Testis (tissue), 3 donors: Measurements from ENCODE around the gene SNORC. TPM values are rescaled to one million over a fixed set of nuclear protein-coding genes. Genes with fewer than 3 reads are reported as not detected.
A peak's percentile ranks its signal among the peaks of the same experiment; 100 is the strongest.

ENCODE experiments used
- DNase-seq: peaks from one replicate; pipeline ENCODE4 v3.0.0-alpha.2; 2019
- H3K27ac ChIP-seq, 2 donors: fragments of 200-600 bp; sonication (generic); one replicate each; pipeline ENCODE4 v1.5.1; 2019
- H3K27me3 ChIP-seq: fragments of 200-600 bp; sonication (generic); one replicate; pipeline ENCODE4 v1.5.1; 2019
- H3K36me3 ChIP-seq: fragments of 200-600 bp; sonication (generic); one replicate; pipeline ENCODE4 v1.5.1; 2017; ENCODE audit warnings: low read depth; ENCODE audit errors: missing control alignments
- H3K4me1 ChIP-seq: fragments of 200-600 bp; sonication (generic); one replicate; pipeline ENCODE4 v1.5.1; 2019
- H3K4me3 ChIP-seq, 2 donors: fragments of 200-600 bp; sonication (generic); one replicate each; pipeline ENCODE4 v1.5.1; 2017 to 2019
- H3K9me3 ChIP-seq: fragments of 200-600 bp; sonication (generic); one replicate; pipeline ENCODE4 v1.5.1; 2017
- CTCF ChIP-seq, 3 experiments: fragments of 450-650 bp in 2 of 3; fragments of 200-600 bp in 1 of 3; sonication (generic) in 1 of 3; IDR thresholded peaks; one replicate each; pipeline ENCODE4 v1.5.1; 2016 to 2019; ENCODE audit warnings: antibody characterized with exemption in 3 of 3, mild to moderate bottlenecking in 2 of 3, moderate library complexity in 1 of 3
- POLR2A ChIP-seq: fragments of 450-650 bp; IDR thresholded peaks from one replicate; pipeline ENCODE4 v1.6.1; 2017; ENCODE audit warnings: antibody characterized with exemption, mild to moderate bottlenecking, moderate library complexity
- WGBS, 2 donors: methylation state at CpG; one replicate each; pipeline ENCODE4 v1.1.5; 2018; 5-methylcytosine and 5-hydroxymethylcytosine counted together
- intact Hi-C: fragments of 100-400 bp; cut with DNase I; formaldehyde crosslinking; loops from one replicate; pipeline ENCODE4 v1.15.1; 2023; ENCODE audit warnings: low total_unique reads
- polyA plus RNA-seq: library from polyadenylated mRNA; stranded (reverse); fragments of 350-450 nt; fragmentation: Illumina TruSeq; extraction: RNeasy Lipid Tissue Mini Kit (QIAGEN cat#74804); gene quantifications from one replicate; pipeline ENCODE4 v1.2.3, GENCODE V29; 2014; ENCODE audit warnings: low read depth, low replicate concordance; ENCODE audit not compliant: insufficient read depth
- total RNA-seq, 2 donors: library from RNA; depleted of rRNA; stranded (reverse); fragments of >200 nt; gene quantifications; one replicate each; pipeline ENCODE4 v1.2.3, GENCODE V29; 2016

Gene SNORC
- total and polyA plus RNA-seq, 3 donors from 2014 or later: 7.3 to 15.9 (median 14.5) TPM

DNA sequence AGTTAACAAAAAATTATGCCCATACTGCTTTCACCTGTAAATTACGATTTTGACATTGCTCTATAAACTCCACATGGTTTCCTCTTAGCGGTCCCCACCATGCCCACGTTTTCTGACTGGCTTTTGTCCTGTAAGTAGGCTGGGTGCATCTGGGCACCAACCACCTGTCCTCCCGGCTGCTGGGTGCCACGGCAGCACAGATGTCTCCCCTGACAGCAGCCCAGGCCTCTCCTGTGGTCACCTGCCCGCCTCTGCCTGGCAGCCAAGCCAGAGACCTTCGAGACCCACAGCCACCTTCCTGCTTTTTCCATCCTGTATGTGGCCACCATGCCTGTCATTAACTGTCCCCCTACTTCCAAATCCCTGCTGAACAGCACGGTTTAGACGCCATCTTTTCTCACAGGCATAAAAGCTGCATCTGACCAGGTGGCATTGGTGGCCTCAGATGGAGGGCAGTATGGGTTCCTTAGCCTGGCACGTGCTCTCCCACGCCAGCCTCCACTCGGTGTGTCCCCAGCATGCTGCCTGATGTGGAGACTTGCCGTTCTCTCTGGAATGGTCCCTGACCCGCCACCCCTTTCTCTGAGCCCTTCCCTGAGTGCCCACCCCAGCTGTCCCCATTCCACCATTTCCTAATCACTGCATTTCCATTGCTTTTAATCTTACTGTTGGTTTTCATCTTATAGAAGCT lies 18.9 kb downstream of the SNORC start:
- peak; percentile 9 for DNase-seq
- no peaks in the 10 kb centered on the region for H3K9me3 ChIP-seq
- TF ChIP-seq CTCF (IDR thresholded peaks at IDR 0.05): no peak
- no peak for TF ChIP-seq POLR2A
- H3K4me3 ChIP-seq: no peak overlapping the region
- no peaks in the 10 kb centered on the region for H3K27me3 ChIP-seq
- peaks cover 16% of the 10 kb centered on the region for H3K4me1 ChIP-seq
- no peaks in the 10 kb centered on the region for H3K36me3 ChIP-seq
- intact Hi-C loops: no loop called here
- WGBS, 2 donors: 83 to 87% methylated on average over 14 of the region's 14 CpGs
- H3K27ac ChIP-seq: no peak overlapping the region

DNA sequence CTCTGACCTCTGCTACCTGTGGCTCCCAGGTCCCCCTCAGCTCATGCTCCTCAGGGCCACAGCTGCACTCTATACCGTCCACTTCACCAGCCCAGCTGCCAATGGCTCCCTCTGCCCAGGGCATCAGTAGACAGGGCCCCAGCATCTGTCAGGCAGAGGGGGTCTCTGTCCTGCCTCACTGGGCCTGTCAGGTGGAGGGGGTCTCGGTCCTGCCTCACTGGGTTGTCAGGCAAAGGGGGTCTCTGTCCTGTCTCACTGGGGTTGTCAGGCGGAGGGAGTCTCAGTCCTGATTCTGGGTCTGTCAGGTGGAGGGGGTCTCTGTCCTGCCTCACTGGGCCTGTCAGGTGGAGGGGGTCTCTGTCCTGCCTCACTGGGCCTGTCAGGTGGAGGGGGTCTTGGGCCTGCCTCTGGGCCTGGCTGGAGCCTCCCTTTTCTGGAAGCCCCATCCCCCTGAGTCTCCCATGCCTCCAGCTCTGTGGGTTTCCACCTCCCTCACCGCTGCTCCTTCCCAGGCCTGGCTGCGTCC lies 19.9 kb downstream of the SNORC start:
- TF ChIP-seq CTCF (IDR thresholded peaks at IDR 0.05): no peak
- no peak for TF ChIP-seq POLR2A
- WGBS, 2 donors: 78 to 79% methylated on average over 4 of the region's 5 CpGs
- H3K27ac ChIP-seq: peak overlapping the region in 1 of 2 donors; percentile 65
- intact Hi-C loops: no loop called here
- no peak overlapping the region for H3K4me3 ChIP-seq
- no peaks in the 10 kb centered on the region for H3K27me3 ChIP-seq
- DNase-seq: peak; percentile 12
- peaks cover 16% of the 10 kb centered on the region for H3K4me1 ChIP-seq
- H3K9me3 ChIP-seq: no peaks in the 10 kb centered on the region
- H3K36me3 ChIP-seq: no peaks in the 10 kb centered on the region

- no peaks in the 10 kb centered on the region for H3K36me3 ChIP-seq
- no peaks in the 10 kb centered on the region for H3K27me3 ChIP-seq
- intact Hi-C loops: no loop called here
- peaks cover 16% of the 10 kb centered on the region for H3K4me1 ChIP-seq
- no peaks in the 10 kb centered on the region for H3K9me3 ChIP-seq
- 73 to 81% methylated on average over 11 of the region's 11 CpGs for WGBS, 2 donors
- peak overlapping the region in 1 of 2 donors; percentile 65 for H3K27ac ChIP-seq
- H3K4me3 ChIP-seq: no peak overlapping the region
- no peak for TF ChIP-seq POLR2A
- no peak for TF ChIP-seq CTCF (IDR thresholded peaks at IDR 0.05)
- no peak for DNase-seq
Measured at GRCh38 chr2:232890536-232890895, 20.5 kb downstream of the SNORC start.

DNA sequence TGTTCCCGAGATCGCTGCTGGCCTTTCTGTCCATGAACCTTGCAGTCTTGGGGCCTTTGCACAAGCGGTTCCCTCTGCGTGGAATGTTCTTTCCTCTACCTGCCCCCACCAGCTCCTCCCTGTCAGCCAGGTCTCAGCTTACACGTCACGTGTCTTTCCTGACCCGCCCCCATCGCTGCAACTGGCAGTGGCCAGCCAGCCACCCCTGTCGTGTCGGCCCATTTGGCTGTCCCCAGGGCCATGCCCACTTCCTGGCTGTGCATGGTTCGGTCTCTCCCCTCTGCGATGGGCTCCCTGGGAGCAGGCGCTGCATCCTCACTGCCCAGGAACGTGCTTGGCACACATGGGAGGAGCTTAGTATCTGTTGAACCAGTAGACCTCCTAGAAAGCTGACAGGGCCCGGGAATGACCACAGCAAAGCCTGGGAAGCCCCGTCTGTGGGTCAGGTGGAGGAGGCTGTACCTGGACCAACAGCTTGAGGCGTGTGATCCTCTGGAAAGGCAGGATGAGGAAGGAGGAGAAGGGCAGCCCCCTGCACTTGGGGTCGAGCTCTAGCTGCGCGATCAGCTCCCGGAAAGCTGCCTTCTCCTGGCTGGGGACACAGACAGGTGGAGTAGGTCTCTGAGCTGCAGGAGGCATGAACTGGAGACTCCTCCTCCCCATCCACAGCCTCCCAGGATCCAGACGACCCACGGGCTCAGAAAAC lies 21.0 kb downstream of the SNORC start:
- intact Hi-C loops: no loop called here
- no peaks in the 10 kb centered on the region for H3K9me3 ChIP-seq
- no peak overlapping the region for H3K4me3 ChIP-seq
- peaks cover 16% of the 10 kb centered on the region for H3K4me1 ChIP-seq
- no peaks in the 10 kb centered on the region for H3K36me3 ChIP-seq
- DNase-seq: peak; percentile 82
- WGBS, 2 donors: 32 to 47% methylated on average over 12 to 23 of the region's 23 CpGs
- TF ChIP-seq POLR2A (no peak), CTCF (IDR thresholded peaks at IDR 0.05) (no peak)
- H3K27ac ChIP-seq: peak overlapping the region; percentile 41 to 65
- no peaks in the 10 kb centered on the region for H3K27me3 ChIP-seq
